ENCODE data around the gene ZNF513.

Gene ZNF513

DNA sequence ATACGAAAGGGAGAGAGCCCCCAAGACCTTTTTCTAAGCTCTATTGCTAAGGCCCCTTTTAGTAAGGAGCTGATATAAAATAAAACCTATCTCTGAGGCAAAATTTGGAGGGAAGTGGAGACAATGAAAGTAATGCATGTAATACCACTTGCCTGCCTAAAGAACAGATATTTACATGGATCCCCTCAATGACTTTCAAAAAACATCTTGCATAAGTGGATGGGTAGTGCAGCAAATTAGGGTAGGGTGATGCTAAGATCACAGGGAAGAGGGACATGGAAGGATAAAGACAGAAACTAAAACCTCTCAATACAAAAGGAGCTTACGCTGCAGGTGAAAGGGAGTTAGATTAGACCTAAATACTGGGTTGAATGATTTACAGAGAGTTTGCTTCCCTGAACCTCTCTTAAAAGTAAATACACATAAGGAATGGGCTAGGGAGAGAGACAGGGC is 1.1 kb downstream of the ZNF513 start:
- no peaks in the 10 kb centered on the region for H3K9me2 ChIP-seq (replicated peaks; ENCODE audit: control insufficient read depth, low read length)
- peaks cover 9% of the 10 kb centered on the region for H3K79me2 ChIP-seq (ENCODE audit: control insufficient read depth, low read length)
- no peaks in the 10 kb centered on the region for H3K9me3 ChIP-seq (ENCODE audit: control insufficient read depth, insufficient read depth, low read length)
- H3K4me2 ChIP-seq (ENCODE audit: low read length) = peak overlapping the region; percentile 86
- peaks cover 23% of the 10 kb centered on the region for H3K4me1 ChIP-seq (ENCODE audit: control insufficient read depth, low read length)
- peaks cover 86% of the 10 kb centered on the region for H3K36me3 ChIP-seq (ENCODE audit: control insufficient read depth, low read length)
- H3K4me3 ChIP-seq (ENCODE audit: low read length) = peak overlapping the region; percentile 81
- peak overlapping the region; percentile 51 for H3K27ac ChIP-seq (ENCODE audit: low read depth, low read length)
- peaks cover 28% of the 10 kb centered on the region for H3F3A ChIP-seq (ENCODE audit: control insufficient read depth, insufficient read depth)
- no peak for TF ChIP-seq EZH2phosphoT487 (IDR thresholded peaks at IDR 0.05; ENCODE audit: borderline replicate concordance, low read length)
- H3K27me3 ChIP-seq (ENCODE audit: control insufficient read depth, low read length) = no peaks in the 10 kb centered on the region
- H4K20me1 ChIP-seq (ENCODE audit: control insufficient read depth, insufficient read depth, low read depth, low read length) = no peaks in the 10 kb centered on the region

DNA sequence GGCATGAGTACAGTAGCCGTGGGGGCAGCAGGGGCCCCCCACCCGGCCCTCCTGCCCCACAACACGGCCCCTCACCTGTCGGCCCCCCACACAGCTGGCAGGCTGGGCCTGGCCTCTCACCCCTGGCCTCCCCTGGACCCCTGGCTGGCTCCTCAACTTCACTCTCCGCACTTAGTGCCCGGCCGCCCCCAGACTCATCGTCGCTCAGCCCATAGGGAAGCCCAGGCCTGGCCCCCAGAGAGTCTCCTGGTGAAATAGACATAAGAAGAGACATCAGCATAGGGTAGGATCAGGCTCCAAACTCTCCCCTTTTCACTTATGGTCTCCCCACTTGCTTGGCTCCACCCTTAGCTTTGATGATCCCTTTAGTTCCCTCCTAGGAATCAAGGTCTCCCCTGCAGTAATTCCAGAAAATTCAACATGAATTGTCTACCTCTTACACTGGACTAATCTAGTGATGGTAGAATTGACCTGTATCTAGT is 1.7 kb downstream of the ZNF513 start:
- no peak for TF ChIP-seq EZH2phosphoT487 (IDR thresholded peaks at IDR 0.05; ENCODE audit: borderline replicate concordance, low read length)
- TF ChIP-seq, protein P1, sequence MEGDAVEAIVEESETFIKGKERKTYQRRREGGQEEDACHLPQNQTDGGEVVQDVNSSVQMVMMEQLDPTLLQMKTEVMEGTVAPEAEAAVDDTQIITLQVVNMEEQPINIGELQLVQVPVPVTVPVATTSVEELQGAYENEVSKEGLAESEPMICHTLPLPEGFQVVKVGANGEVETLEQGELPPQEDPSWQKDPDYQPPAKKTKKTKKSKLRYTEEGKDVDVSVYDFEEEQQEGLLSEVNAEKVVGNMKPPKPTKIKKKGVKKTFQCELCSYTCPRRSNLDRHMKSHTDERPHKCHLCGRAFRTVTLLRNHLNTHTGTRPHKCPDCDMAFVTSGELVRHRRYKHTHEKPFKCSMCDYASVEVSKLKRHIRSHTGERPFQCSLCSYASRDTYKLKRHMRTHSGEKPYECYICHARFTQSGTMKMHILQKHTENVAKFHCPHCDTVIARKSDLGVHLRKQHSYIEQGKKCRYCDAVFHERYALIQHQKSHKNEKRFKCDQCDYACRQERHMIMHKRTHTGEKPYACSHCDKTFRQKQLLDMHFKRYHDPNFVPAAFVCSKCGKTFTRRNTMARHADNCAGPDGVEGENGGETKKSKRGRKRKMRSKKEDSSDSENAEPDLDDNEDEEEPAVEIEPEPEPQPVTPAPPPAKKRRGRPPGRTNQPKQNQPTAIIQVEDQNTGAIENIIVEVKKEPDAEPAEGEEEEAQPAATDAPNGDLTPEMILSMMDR (IDR thresholded peaks at IDR 0.05; ENCODE audit: low read depth, low read length, poor library complexity, severe bottlenecking) = no peak
- H3F3A ChIP-seq (ENCODE audit: control insufficient read depth, insufficient read depth) = peaks cover 28% of the 10 kb centered on the region
- peak overlapping the region; percentile 86 for H3K4me2 ChIP-seq (ENCODE audit: low read length)
- H3K27ac ChIP-seq (ENCODE audit: low read depth, low read length) = peak overlapping the region; percentile 51
- peaks cover 23% of the 10 kb centered on the region for H3K4me1 ChIP-seq (ENCODE audit: control insufficient read depth, low read length)
- no peaks in the 10 kb centered on the region for H3K9me3 ChIP-seq (ENCODE audit: control insufficient read depth, insufficient read depth, low read length)
- peaks cover 10% of the 10 kb centered on the region for H3K79me2 ChIP-seq (ENCODE audit: control insufficient read depth, low read length)
- no peaks in the 10 kb centered on the region for H3K27me3 ChIP-seq (ENCODE audit: control insufficient read depth, low read length)
- peaks cover 86% of the 10 kb centered on the region for H3K36me3 ChIP-seq (ENCODE audit: control insufficient read depth, low read length)
- H3K9me2 ChIP-seq (replicated peaks; ENCODE audit: control insufficient read depth, low read length) = no peaks in the 10 kb centered on the region
- no peaks in the 10 kb centered on the region for H4K20me1 ChIP-seq (ENCODE audit: control insufficient read depth, insufficient read depth, low read depth, low read length)
- peak overlapping the region; percentile 81 for H3K4me3 ChIP-seq (ENCODE audit: low read length)

DNA sequence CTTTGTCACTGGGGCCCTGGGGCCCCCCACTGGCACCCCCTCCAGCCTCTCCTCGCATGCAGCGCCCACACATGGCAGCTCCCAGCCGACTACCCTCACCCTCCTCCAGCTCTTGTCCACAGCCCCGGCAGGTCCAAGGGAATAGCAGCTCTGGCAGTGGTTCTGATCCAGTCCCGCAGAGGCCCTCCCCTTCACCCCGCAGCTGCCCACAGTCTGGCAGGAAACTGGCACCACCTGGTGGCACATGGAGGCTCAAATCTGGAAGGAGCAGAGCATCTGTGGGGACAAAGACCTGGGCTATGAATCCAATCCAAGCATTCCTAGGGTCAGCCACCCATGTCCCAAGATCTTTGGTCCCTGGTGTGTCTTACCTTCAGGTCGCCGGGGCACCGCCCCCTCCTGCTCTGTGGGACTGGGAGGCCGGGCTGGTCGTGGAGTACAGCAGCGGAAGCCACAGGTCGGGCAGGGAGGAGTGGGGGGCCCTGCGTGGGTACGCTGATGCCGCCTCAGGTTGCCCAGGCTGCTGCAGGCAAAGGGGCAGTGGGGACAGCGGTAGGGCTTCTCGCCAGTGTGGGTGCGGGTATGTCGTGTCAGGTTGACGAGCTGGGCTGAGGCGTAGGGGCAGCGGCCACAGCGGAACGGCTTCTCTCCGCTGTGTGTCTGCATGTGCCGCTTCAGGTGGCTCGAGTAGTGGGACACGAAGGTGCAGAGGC is 2.3 kb downstream of the ZNF513 start:
- peaks cover 86% of the 10 kb centered on the region for H3K36me3 ChIP-seq (ENCODE audit: control insufficient read depth, low read length)
- no peak overlapping the region for H3K4me3 ChIP-seq (ENCODE audit: low read length)
- H3F3A ChIP-seq (ENCODE audit: control insufficient read depth, insufficient read depth) = peaks cover 26% of the 10 kb centered on the region
- no peaks in the 10 kb centered on the region for H3K27me3 ChIP-seq (ENCODE audit: control insufficient read depth, low read length)
- no peak for TF ChIP-seq EZH2phosphoT487 (IDR thresholded peaks at IDR 0.05; ENCODE audit: borderline replicate concordance, low read length)
- TF ChIP-seq, protein P1 (IDR thresholded peaks at IDR 0.05; ENCODE audit: low read depth, low read length, poor library complexity, severe bottlenecking) = peak; percentile 33
- H3K9me2 ChIP-seq (replicated peaks; ENCODE audit: control insufficient read depth, low read length) = no peaks in the 10 kb centered on the region
- H3K4me2 ChIP-seq (ENCODE audit: low read length) = no peak overlapping the region
- no peaks in the 10 kb centered on the region for H3K9me3 ChIP-seq (ENCODE audit: control insufficient read depth, insufficient read depth, low read length)
- no peak overlapping the region for H3K27ac ChIP-seq (ENCODE audit: low read depth, low read length)
- no peaks in the 10 kb centered on the region for H4K20me1 ChIP-seq (ENCODE audit: control insufficient read depth, insufficient read depth, low read depth, low read length)
- H3K4me1 ChIP-seq (ENCODE audit: control insufficient read depth, low read length) = peaks cover 23% of the 10 kb centered on the region
- H3K79me2 ChIP-seq (ENCODE audit: control insufficient read depth, low read length) = peaks cover 16% of the 10 kb centered on the region

DNA sequence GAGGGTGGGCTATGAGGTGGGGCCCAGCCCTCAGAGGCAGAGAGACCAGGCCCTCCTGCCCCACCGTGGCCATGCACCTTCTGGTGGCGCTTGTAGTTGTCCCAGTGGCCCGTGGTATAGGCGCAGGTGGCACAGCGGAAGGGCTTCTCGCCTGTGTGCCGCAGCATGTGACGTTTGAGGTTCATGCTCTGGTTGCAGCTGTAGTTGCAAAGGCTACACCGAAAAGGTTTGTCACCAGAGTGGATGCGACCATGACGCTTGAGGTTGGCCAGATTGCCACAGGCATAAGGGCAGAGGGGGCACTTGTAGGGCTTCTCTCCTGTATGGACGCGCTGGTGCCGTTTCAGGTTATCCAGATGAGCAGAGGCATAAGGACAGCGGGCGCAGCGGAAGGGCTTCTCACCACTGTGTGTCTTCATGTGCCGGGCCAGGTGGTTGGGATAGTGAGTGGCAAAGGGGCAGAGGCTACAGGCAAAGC is 2.9 kb downstream of the ZNF513 start:
- Histone ChIP-seq H3K27me3 (ENCODE audit: control insufficient read depth, low read length) (no peaks in the 10 kb centered on the region), H3K36me3 (ENCODE audit: control insufficient read depth, low read length) (peaks cover 89% of the 10 kb centered on the region), H3K9me3 (ENCODE audit: control insufficient read depth, insufficient read depth, low read length) (no peaks in the 10 kb centered on the region), H3K4me2 (ENCODE audit: low read length) (no peak overlapping the region), H3K79me2 (ENCODE audit: control insufficient read depth, low read length) (peaks cover 22% of the 10 kb centered on the region), H3K27ac (ENCODE audit: low read depth, low read length) (no peak overlapping the region), H3F3A (ENCODE audit: control insufficient read depth, insufficient read depth) (peaks cover 23% of the 10 kb centered on the region), H3K4me3 (ENCODE audit: low read length) (no peak overlapping the region), H3K4me1 (ENCODE audit: control insufficient read depth, low read length) (peaks cover 28% of the 10 kb centered on the region), H4K20me1 (ENCODE audit: control insufficient read depth, insufficient read depth, low read depth, low read length) (no peaks in the 10 kb centered on the region), H3K9me2 (replicated peaks; ENCODE audit: control insufficient read depth, low read length) (no peaks in the 10 kb centered on the region)
- TF ChIP-seq, protein P1 (IDR thresholded peaks at IDR 0.05; ENCODE audit: low read depth, low read length, poor library complexity, severe bottlenecking) = no peak
